HepG2 (cell line): ENCODE measurements around the gene NAALADL1.

Source experiments
- CHD2 ChIP-seq: IDR thresholded peaks from 2 replicates; pipeline ENCODE4 v1.6.1; 2011; ENCODE audit warnings: low read depth, low read length, improper control_type of control experiment
- EZH2 ChIP-seq: conservative IDR thresholded peaks from 2 replicates; pipeline ENCODE4 v1.6.1; 2012; ENCODE audit warnings: mild to moderate bottlenecking, low read depth, low read length, moderate library complexity
- HDAC2 ChIP-seq: sonication (generic); formaldehyde crosslinking; IDR thresholded peaks from 2 replicates; pipeline ENCODE4 v1.4.0; 2020; ENCODE audit warnings: missing genetic modification reagents
- POLR2AphosphoS5 ChIP-seq: IDR thresholded peaks from 2 replicates; pipeline ENCODE4 v1.6.1; 2012; ENCODE audit warnings: low read depth, low read length
- PRMT3 ChIP-seq: sonication (generic); formaldehyde crosslinking; IDR thresholded peaks from 2 replicates; pipeline ENCODE4 v1.8.1; 2022; ENCODE audit warnings: low read depth, mild to moderate bottlenecking, moderate library complexity, missing genetic modification reagents, borderline replicate concordance
- RAD21 ChIP-seq: fragments of 450-650 bp; formaldehyde crosslinking; IDR thresholded peaks from 2 replicates; pipeline ENCODE4 v1.5.0; 2020; ENCODE audit warnings: mild to moderate bottlenecking
- SP1 ChIP-seq, 2 experiments: fragments of 450-650 bp in 1 of 2; sonication (generic) in 1 of 2; formaldehyde crosslinking in 1 of 2; IDR thresholded peaks; 2 replicates each; pipeline versions ENCODE4 v1.4.0 to v1.6.1; 2016 to 2020; ENCODE audit warnings: missing genetic modification reagents in 1 of 2
- SRSF1 ChIP-seq: fragments of 200-400 bp; formaldehyde crosslinking; optimal IDR thresholded peaks from 2 replicates; pipeline ENCODE3; 2017; ENCODE audit warnings: mild to moderate bottlenecking, low read depth, low read length, moderate library complexity
- ZFP36 ChIP-seq: fragments of 150-350 bp; IDR thresholded peaks from 2 replicates; pipeline ENCODE4 v1.6.1; 2018; ENCODE audit warnings: borderline replicate concordance, low read length, low read depth; ENCODE audit not compliant: partially characterized antibody
- ZNF274 ChIP-seq: sonication (generic); formaldehyde crosslinking; IDR thresholded peaks from 2 replicates; pipeline ENCODE4 v1.5.1; 2020; ENCODE audit warnings: mild to moderate bottlenecking, missing genetic modification reagents
- ZNF746 ChIP-seq: sonication (generic); formaldehyde crosslinking; IDR thresholded peaks from 2 replicates; pipeline ENCODE4 v1.8.0; 2022; ENCODE audit warnings: mild to moderate bottlenecking, missing genetic modification reagents
- ZSCAN20 ChIP-seq: sonication (generic); formaldehyde crosslinking; IDR thresholded peaks from 2 replicates; pipeline ENCODE4 v1.4.0; 2020; ENCODE audit warnings: missing genetic modification reagents, mild to moderate bottlenecking, borderline replicate concordance
- TF ChIP-seq, protein P1 (sequence below): conservative IDR thresholded peaks from 2 replicates; pipeline ENCODE4 v1.6.1; 2018; ENCODE audit warnings: missing genetic modification reagents
- TF ChIP-seq, protein P2 (sequence below): sonication (generic); formaldehyde crosslinking; IDR thresholded peaks from 2 replicates; pipeline ENCODE4 v1.5.0; 2020; ENCODE audit warnings: mild to moderate bottlenecking, missing genetic modification reagents, moderate library complexity

GRCh38 chr11:65087216-65087615 lies 28.9 kb upstream of the NAALADL1 start:
- TF ChIP-seq, protein P1, sequence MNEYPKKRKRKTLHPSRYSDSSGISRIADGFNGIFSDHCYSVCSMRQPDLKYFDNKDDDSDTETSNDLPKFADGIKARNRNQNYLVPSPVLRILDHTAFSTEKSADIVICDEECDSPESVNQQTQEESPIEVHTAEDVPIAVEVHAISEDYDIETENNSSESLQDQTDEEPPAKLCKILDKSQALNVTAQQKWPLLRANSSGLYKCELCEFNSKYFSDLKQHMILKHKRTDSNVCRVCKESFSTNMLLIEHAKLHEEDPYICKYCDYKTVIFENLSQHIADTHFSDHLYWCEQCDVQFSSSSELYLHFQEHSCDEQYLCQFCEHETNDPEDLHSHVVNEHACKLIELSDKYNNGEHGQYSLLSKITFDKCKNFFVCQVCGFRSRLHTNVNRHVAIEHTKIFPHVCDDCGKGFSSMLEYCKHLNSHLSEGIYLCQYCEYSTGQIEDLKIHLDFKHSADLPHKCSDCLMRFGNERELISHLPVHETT: no peak
- TF ChIP-seq PRMT3 (CRISPR knock-in tag) (no peak), SRSF1 (no peak), EZH2 (no peak), POLR2AphosphoS5 (no peak), HDAC2 (CRISPR knock-in tag) (no peak), ZNF274 (CRISPR knock-in tag) (no peak), SP1 (IDR thresholded peaks at IDR 0.05) (no peak), SP1 (CRISPR knock-in tag; IDR thresholded peaks at IDR 0.05) (no peak), RAD21 (CRISPR knock-in tag) (no peak), ZNF746 (no peak), CHD2 (no peak), ZSCAN20 (CRISPR knock-in tag) (no peak), ZFP36 (no peak)
- TF ChIP-seq, protein P2, sequence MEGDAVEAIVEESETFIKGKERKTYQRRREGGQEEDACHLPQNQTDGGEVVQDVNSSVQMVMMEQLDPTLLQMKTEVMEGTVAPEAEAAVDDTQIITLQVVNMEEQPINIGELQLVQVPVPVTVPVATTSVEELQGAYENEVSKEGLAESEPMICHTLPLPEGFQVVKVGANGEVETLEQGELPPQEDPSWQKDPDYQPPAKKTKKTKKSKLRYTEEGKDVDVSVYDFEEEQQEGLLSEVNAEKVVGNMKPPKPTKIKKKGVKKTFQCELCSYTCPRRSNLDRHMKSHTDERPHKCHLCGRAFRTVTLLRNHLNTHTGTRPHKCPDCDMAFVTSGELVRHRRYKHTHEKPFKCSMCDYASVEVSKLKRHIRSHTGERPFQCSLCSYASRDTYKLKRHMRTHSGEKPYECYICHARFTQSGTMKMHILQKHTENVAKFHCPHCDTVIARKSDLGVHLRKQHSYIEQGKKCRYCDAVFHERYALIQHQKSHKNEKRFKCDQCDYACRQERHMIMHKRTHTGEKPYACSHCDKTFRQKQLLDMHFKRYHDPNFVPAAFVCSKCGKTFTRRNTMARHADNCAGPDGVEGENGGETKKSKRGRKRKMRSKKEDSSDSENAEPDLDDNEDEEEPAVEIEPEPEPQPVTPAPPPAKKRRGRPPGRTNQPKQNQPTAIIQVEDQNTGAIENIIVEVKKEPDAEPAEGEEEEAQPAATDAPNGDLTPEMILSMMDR (CRISPR knock-in tag): no peak
